Head of caudate nucleus (tissue), 42 donors: Measurements from ENCODE around the gene CCNG1.

Source experiments
- DNase-seq, 42 donors: peaks; one replicate each; pipeline versions ENCODE4 v3.0.0 to v3.0.0-alpha.2; 2020 to 2021; ENCODE audit warnings: mixed read lengths in 7 of 42
- intact Hi-C: fragments of 100-400 bp; cut with DNase I; formaldehyde crosslinking; loops from one replicate; pipeline ENCODE4 v1.15.0; 2022

The CCNG1 gene

GRCh38 chr5:163475411-163475810 is 38.0 kb downstream of the CCNG1 start:
- DNase-seq: no peak
- intact Hi-C loops: no loop called here

DNA sequence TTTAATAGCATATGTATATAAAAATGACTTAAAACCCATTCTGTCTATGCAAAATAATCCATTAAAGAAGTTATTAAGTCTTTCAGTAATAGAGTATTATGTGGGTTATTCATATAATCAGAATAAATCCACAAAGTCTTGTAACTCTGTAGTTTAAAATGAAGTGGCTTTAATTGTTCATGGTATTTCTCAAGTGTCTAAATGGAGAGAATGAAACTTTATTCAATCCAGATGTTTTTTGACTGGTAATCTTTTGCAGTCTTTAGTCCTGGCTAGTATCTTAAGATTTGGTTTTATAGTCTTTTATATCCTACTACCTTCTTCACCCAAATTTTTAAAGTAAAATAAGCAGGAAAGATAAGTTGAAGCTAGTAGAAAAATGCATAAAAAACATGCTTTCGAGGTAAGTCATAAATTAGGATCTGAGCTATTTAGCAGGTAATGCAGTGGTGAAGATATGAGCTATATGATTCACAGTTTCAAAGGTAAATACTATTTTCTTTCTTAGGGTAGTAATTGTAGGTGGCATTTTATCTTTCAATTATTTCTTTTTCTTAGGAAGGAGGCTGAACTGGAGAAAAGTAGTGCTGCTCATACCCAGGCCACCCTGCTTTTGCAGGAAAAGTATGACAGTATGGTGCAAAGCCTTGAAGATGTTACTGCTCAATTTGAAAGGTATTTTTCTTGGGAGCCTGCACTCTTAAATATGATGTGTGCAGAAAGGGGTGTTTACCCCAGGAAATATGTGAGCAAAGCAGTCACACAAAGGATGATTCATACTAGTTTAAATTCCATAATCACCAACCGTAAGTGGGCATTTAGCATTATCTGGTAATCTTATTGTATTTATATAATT is 41.0 kb downstream of the CCNG1 start:
- intact Hi-C loops: no loop called here

GRCh38 chr5:163478982-163479271 is 41.5 kb downstream of the CCNG1 start:
- intact Hi-C loops: no loop called here

More for the DNA sequence above, 41.0 kb downstream of the CCNG1 start:
- DNase-seq: no peak

GRCh38 chr5:163489055-163489744 is 51.8 kb downstream of the CCNG1 start:
- intact Hi-C loops: no loop called here
- no peak for DNase-seq

More at GRCh38 chr5:163478982-163479271, 41.5 kb downstream of the CCNG1 start:
- DNase-seq: no peak

- DNase-seq: no peak
- intact Hi-C loops: no loop called here
Measured at GRCh38 chr5:163489745-163490075, 52.3 kb downstream of the CCNG1 start.
